ENCODE data around the gene DSC1. TPM values are rescaled to one million over a fixed set of nuclear protein-coding genes. Genes with fewer than 3 reads are reported as not detected.

DSC1 gene
- total RNA-seq, 1 experiment from 2014 or later: not detected

GRCh38 chr18:31102941-31103340, 59.7 kb downstream of the DSC1 start:
- no peak for ATAC-seq
- H3K27ac ChIP-seq (ENCODE audit: low read length): no peak overlapping the region
- no peaks in the 10 kb centered on the region for H3K4me1 ChIP-seq (ENCODE audit: control insufficient read depth, insufficient read depth, low read length)
- intact Hi-C loops (cut with micrococcal nuclease; ENCODE audit: unreplicated experiment) (no loop called here), in situ Hi-C loops (cut with HindIII; ENCODE audit: low pct_unique_long_range_greater_than_20kb, low sequenced_read_pairs) (no loop called here)
- ChIA-PET POLR2A (no interaction called here), CTCF (no interaction called here)
- no peak for DNase-seq (ENCODE audit: low read depth, low spot score)
- H3K9me3 ChIP-seq (ENCODE audit: control insufficient read depth, insufficient read depth, low read depth, low read length): no peaks in the 10 kb centered on the region
- TF ChIP-seq SIN3A (IDR thresholded peaks at IDR 0.05; ENCODE audit: borderline replicate concordance, insufficient read depth, low read depth, low read length) (no peak), POLR2AphosphoS5 (IDR thresholded peaks at IDR 0.05; ENCODE audit: low read depth, low read length) (no peak), REST (IDR thresholded peaks at IDR 0.05; ENCODE audit: insufficient read depth in 1 of 2, low read depth in 2 of 2, low read length in 1 of 2) (no peak), CTCF (IDR thresholded peaks at IDR 0.05) (no peak), TCF7L2 (IDR thresholded peaks at IDR 0.05; ENCODE audit: low read depth, low read length) (no peak)
- peaks cover 2% of the 10 kb centered on the region; the same call in 1 of the 2 replicates for H3K27me3 ChIP-seq (ENCODE audit: control insufficient read depth, insufficient read depth, low read length)
- H3K4me3 ChIP-seq (ENCODE audit: low read depth in 2 of 2, low read length in 2 of 2): no peak overlapping the region
- no TSS peak for BruUV-seq (replicated peaks)
- H3K36me3 ChIP-seq (ENCODE audit: control insufficient read depth, insufficient read depth, low read length): no peaks in the 10 kb centered on the region; the same call in 1 of the 2 replicates

- DNase-seq (ENCODE audit: low read depth, low spot score) (no peak), ATAC-seq (peak; percentile 37)
- Histone ChIP-seq H3K36me3 (ENCODE audit: control insufficient read depth, insufficient read depth, low read length) (no peaks in the 10 kb centered on the region; the same call in 1 of the 2 replicates), H3K4me1 (ENCODE audit: control insufficient read depth, insufficient read depth, low read length) (no peaks in the 10 kb centered on the region), H3K9me3 (ENCODE audit: control insufficient read depth, insufficient read depth, low read depth, low read length) (no peaks in the 10 kb centered on the region), H3K27ac (ENCODE audit: low read length) (no peak within 1 kb of the TSS), H3K27me3 (ENCODE audit: control insufficient read depth, insufficient read depth, low read length) (peaks cover 2% of the 10 kb centered on the region; the same call in 1 of the 2 replicates), H3K4me3 (ENCODE audit: low read depth in 2 of 2, low read length in 2 of 2) (peak within 1 kb of the TSS; percentile 37 to 44)
- intact Hi-C loops (cut with micrococcal nuclease; ENCODE audit: unreplicated experiment): no loop called here
- in situ Hi-C loops (cut with HindIII; ENCODE audit: low pct_unique_long_range_greater_than_20kb, low sequenced_read_pairs): no loop called here
- ChIA-PET POLR2A (no interaction called here), CTCF (no interaction called here)
- no TSS peak for BruUV-seq (replicated peaks)
- TF ChIP-seq POLR2AphosphoS5 (IDR thresholded peaks at IDR 0.05; ENCODE audit: low read depth, low read length) (no peak), TCF7L2 (IDR thresholded peaks at IDR 0.05; ENCODE audit: low read depth, low read length) (no peak), REST (IDR thresholded peaks at IDR 0.05; ENCODE audit: insufficient read depth in 1 of 2, low read depth in 2 of 2, low read length in 1 of 2) (no peak), SIN3A (IDR thresholded peaks at IDR 0.05; ENCODE audit: borderline replicate concordance, insufficient read depth, low read depth, low read length) (no peak), CTCF (IDR thresholded peaks at IDR 0.05) (no peak)
Observed at GRCh38 chr18:31102025-31102684, 60.5 kb downstream of the DSC1 start, which contains the start of gene DSC2. TSS of gene DSC2 (minus strand) at chr18:31102421. CDS start at chr18:31101971, 450 bp downstream.

Data from Panc1 (cell line).